AG04450 (cell line): Measurements from ENCODE around the gene DNAAF2. TPM values are rescaled to one million over a fixed set of nuclear protein-coding genes. Genes with fewer than 3 reads are reported as not detected.
"Not testable (repeated sequence)": the region's sequence is repeated elsewhere in the genome, so short reads cannot be mapped to it uniquely, and the experiment has no call there.

ENCODE experiments used
- CTCF ChIA-PET: fragments of 300-600, 350-600 bp; formaldehyde crosslinking; extraction: SDS; loops from one replicate; lab custom pipeline; 2022; ENCODE audit warnings: antibody characterized with exemption, inconsistent platforms; lab: Charles Lee
- POLR2A ChIA-PET: fragments of 350-600 bp; formaldehyde crosslinking; extraction: SDS; loops from one replicate; lab custom pipeline; 2021; ENCODE audit warnings: antibody characterized with exemption, inconsistent platforms; lab: Yijun Ruan, JAX
- DNase-seq: peaks from one replicate; pipeline ENCODE4 v3.0.0-alpha.2; 2011; ENCODE audit warnings: low read depth, low spot score
- H3K27ac ChIP-seq: one replicate; pipeline ENCODE4 v1.5.1; 2012; ENCODE audit warnings: low read depth, low read length, control low read depth
- H3K27me3 ChIP-seq: one replicate; pipeline ENCODE4 v1.6.0; 2012; ENCODE audit warnings: low read length; ENCODE audit not compliant: control insufficient read depth, insufficient read depth
- H3K4me3 ChIP-seq: 2 replicates; pipeline ENCODE4 v1.5.1; 2011; ENCODE audit warnings: mild to moderate bottlenecking, low read depth, low read length, control low read depth
- H3K9me3 ChIP-seq: 2 replicates; pipeline ENCODE4 v1.5.1; 2012; ENCODE audit warnings: low read length; ENCODE audit not compliant: control insufficient read depth, insufficient read depth
- polyA plus RNA-seq: library from polyadenylated mRNA; depleted of rRNA; stranded (reverse); fragments of >200 nt; gene quantifications from 2 replicates; pipeline ENCODE4 v1.2.3, GENCODE V29; 2011
- TF ChIP-seq, protein P1 (sequence below): IDR thresholded peaks from 2 replicates; pipeline ENCODE4 v1.5.1; 2011; ENCODE audit warnings: low read depth, low read length, control low read depth, inconsistent platforms

The DNAAF2 gene
- polyA plus RNA-seq, 1 experiment = 9.1 TPM

DNA sequence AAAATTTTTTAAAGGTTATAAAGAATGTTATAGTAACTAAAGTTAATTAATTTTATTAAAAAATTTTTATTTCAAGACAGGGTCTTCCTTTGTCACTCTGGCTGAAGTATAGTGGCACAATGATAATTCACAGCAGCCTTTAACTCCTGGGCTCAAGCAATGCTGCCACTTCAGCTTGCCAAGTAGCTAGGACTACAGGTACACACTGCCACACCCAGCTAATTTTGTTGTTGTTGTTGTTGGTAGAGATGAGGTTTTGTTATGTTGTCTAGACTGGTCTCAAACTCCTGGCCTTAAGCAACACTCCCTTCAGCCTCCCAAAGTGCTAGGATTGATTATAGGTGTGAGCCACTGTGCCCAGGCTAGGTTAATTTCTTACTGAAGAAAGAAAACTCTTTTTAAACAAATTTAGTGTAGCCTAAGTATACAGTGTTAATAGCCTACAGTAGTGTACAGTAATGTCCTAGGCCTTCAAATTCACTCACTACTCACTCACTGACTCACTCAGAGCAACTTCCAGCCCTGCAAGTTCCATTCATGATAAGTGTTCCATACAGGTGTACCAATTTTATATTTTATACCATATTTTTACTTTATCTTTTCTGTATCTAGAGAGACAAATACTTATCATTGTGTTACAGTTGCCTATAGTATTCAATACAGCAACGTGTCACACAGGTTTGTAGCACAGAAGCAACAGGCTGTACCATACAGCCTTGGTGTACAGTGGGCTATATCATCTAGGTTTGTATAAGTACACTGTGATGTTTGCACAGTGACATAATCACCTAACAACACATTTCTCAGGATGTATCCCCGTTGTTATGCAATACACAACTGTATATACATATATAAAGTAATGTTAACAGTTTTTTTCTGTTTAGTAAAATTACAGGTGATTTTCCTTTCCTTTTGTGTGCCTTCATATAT is 24.7 kb upstream of the DNAAF2 start:
- Histone ChIP-seq H3K27me3 (no peaks in the 10 kb centered on the region), H3K27ac (no peak overlapping the region), H3K9me3 (no peaks in the 10 kb centered on the region), H3K4me3 (no peak overlapping the region)
- ChIA-PET CTCF (interaction anchor here (0.6 to 1.1 kb wide), 3 partner anchors 26 to 198 kb away, joined by 3 to 5 read pairs (median 3); no protein-coding TSS in a partner anchor), POLR2A (no interaction called here)
- DNase-seq = no peak
- TF ChIP-seq, protein P1, sequence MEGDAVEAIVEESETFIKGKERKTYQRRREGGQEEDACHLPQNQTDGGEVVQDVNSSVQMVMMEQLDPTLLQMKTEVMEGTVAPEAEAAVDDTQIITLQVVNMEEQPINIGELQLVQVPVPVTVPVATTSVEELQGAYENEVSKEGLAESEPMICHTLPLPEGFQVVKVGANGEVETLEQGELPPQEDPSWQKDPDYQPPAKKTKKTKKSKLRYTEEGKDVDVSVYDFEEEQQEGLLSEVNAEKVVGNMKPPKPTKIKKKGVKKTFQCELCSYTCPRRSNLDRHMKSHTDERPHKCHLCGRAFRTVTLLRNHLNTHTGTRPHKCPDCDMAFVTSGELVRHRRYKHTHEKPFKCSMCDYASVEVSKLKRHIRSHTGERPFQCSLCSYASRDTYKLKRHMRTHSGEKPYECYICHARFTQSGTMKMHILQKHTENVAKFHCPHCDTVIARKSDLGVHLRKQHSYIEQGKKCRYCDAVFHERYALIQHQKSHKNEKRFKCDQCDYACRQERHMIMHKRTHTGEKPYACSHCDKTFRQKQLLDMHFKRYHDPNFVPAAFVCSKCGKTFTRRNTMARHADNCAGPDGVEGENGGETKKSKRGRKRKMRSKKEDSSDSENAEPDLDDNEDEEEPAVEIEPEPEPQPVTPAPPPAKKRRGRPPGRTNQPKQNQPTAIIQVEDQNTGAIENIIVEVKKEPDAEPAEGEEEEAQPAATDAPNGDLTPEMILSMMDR = no peak

DNA sequence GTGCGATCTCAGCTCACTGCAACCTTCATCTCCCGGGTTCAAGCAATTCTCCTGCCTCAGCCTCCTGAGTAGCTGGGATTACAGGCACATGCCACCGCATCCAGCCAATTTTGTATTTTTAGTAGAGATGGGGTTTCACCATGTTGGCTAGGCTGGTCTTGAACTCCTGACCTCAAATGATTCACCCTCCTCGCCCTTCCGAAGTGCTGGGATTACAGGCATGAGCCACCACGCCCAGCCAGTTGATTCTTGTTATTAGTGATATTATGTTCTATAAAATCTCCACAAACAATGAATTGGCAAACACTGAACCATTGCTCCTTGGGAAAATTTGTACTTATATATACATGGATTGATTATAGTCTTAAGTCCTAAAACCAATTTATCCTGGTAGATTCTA is 22.5 kb upstream of the DNAAF2 start:
- CTCF ChIA-PET, H3K27ac ChIP-seq, DNase-seq, H3K4me3 ChIP-seq, H3K9me3 ChIP-seq, H3K27me3 ChIP-seq: not testable (repeated sequence)
- POLR2A ChIA-PET = interaction anchor here (0.7 kb wide), 1 partner anchor 110 kb away, joined by 3 read pairs; no protein-coding TSS in a partner anchor

DNA sequence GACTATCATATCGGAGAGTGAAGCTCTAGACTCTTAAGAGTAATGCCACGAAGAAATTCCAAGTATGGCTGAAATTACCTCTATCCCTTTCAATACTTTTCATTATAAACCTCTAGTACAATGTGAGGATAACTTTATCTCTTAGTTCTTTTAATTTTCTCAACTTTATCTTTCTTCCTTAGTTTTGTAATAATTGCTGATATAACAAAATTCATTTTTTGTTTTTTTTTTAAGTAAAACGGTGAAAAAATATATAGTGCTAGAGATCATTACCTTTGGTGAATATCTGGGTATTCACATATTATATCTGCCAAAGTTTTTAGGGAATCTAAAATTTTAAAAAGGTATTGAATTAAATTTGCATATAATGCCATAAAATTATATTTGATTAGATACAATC is 19.5 kb upstream of the DNAAF2 start:
- Histone ChIP-seq H3K4me3 (no peak overlapping the region), H3K27me3 (no peaks in the 10 kb centered on the region), H3K9me3 (no peaks in the 10 kb centered on the region), H3K27ac (no peak overlapping the region)
- TF ChIP-seq, protein P1 = no peak
- no peak for DNase-seq
- ChIA-PET POLR2A (no interaction called here), CTCF (interaction anchor here (1.0 to 1.7 kb wide), 2 partner anchors 21 to 198 kb away, joined by 3 to 8 read pairs; partner anchors contain the start of gene NEMF)

DNA sequence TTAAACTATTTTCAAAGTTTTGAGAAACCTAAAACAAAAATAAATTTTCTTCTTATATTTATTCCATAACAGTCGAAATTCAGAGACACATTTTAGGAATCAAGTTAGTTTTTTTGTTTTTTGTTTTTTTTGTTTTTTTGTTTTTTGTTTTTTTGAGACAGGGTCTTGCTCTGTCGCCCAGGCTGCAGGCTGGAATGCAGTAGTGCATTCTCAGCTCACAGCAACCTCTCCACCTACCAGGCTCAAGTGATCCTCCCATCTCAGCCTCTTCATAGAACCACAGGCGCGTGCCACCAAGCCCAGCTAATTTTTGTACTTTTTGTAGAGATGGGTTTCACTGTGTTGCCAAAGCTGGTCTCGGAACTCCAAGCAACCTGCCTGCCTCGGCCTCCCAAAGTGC is 18.5 kb upstream of the DNAAF2 start:
- H3K9me3 ChIP-seq = no peaks in the 10 kb centered on the region
- POLR2A ChIA-PET = no interaction called here

DNA sequence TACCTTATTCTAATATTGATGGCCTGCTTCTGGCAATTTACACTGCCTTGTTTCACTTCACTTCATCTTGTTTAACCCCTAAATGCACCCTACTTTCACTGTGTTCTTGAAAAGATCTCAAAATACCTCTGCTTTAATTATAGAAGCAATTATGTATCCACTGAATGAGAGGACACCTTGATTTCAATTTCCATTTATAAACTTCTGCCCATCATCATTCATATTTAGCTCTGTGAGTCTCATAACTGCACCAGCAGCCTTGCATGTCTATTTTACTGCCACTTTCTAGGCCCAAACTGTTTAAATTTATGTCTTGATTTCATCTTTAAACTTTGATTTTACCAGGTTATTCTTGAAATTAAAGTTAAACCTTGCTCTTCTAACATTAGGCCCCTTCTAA is 7.1 kb upstream of the DNAAF2 start:
- Histone ChIP-seq H3K27me3 (no peaks in the 10 kb centered on the region), H3K27ac (no peak overlapping the region), H3K9me3 (no peaks in the 10 kb centered on the region), H3K4me3 (no peak overlapping the region)
- ChIA-PET CTCF (interaction anchor here (1.0 kb wide), 1 partner anchor 187 kb away, joined by 3 read pairs; no protein-coding TSS in a partner anchor), POLR2A (no interaction called here)
- TF ChIP-seq, protein P1 = no peak
- no peak for DNase-seq

More for the DNA sequence above, 18.5 kb upstream of the DNAAF2 start:
- no peak overlapping the region for H3K27ac ChIP-seq
- no peak overlapping the region for H3K4me3 ChIP-seq
- no peaks in the 10 kb centered on the region for H3K27me3 ChIP-seq
- DNase-seq = no peak
- CTCF ChIA-PET = interaction anchor here (1.0 to 1.7 kb wide), 2 partner anchors 20 to 199 kb away, joined by 3 to 8 read pairs; partner anchors contain the start of gene NEMF
- TF ChIP-seq, protein P1 = no peak
